H9 (cell line): ENCODE results near the gene ZBTB20. TPM values are rescaled to one million over a fixed set of nuclear protein-coding genes. Genes with fewer than 3 reads are reported as not detected.

Experiments
- DNase-seq: peaks from one replicate; pipeline ENCODE4 v3.0.0-alpha.2; 2017
- H2AFZ ChIP-seq: one replicate; pipeline ENCODE4 v1.6.1; 2013; ENCODE audit warnings: mild to moderate bottlenecking, low read length, control low read depth, moderate library complexity
- H2AK5ac ChIP-seq: 2 replicates; pipeline ENCODE4 v1.6.1; 2013; ENCODE audit warnings: low read length, control low read depth, mixed read lengths; ENCODE audit not compliant: insufficient read length
- H2BK120ac ChIP-seq: one replicate; pipeline ENCODE4 v1.6.1; 2013; ENCODE audit warnings: low read depth, mild to moderate bottlenecking, low read length, control low read depth, inconsistent platforms; ENCODE audit not compliant: poor library complexity, severe bottlenecking
- H2BK12ac ChIP-seq: 2 replicates; pipeline ENCODE4 v1.6.1; 2013; ENCODE audit warnings: low read length, control low read depth, mixed read lengths, low read depth; ENCODE audit not compliant: insufficient read length
- H2BK15ac ChIP-seq: 2 replicates; pipeline ENCODE4 v1.6.1; 2013; ENCODE audit warnings: low read depth, low read length, control low read depth
- H2BK20ac ChIP-seq: one replicate; pipeline ENCODE4 v1.6.1; 2013; ENCODE audit warnings: low read depth, mild to moderate bottlenecking, low read length, control low read depth, inconsistent platforms; ENCODE audit not compliant: poor library complexity, severe bottlenecking
- H2BK5ac ChIP-seq: 2 replicates; pipeline ENCODE4 v1.6.1; 2013; ENCODE audit warnings: low read length, control low read depth, mixed read lengths; ENCODE audit not compliant: insufficient read length
- H3K14ac ChIP-seq: 2 replicates; pipeline ENCODE4 v1.6.1; 2013; ENCODE audit warnings: low read length, control low read depth; ENCODE audit not compliant: insufficient read depth
- H3K18ac ChIP-seq: 2 replicates; pipeline ENCODE4 v1.6.1; 2013; ENCODE audit warnings: low read depth, mild to moderate bottlenecking, mixed read lengths, low read length, control low read depth; ENCODE audit not compliant: insufficient read length
- H3K23ac ChIP-seq: 2 replicates; pipeline ENCODE4 v1.6.1; 2013; ENCODE audit warnings: low read length, control low read depth, mixed read lengths, low read depth; ENCODE audit not compliant: insufficient read length
- H3K23me2 ChIP-seq: 2 replicates; pipeline ENCODE4 v1.6.1; 2013; ENCODE audit warnings: low read depth, mild to moderate bottlenecking, mixed read lengths, low read length, control low read depth; ENCODE audit not compliant: insufficient read length, poor library complexity, severe bottlenecking
- H3K27ac ChIP-seq: 2 replicates; pipeline ENCODE4 v1.5.1; 2013; ENCODE audit warnings: low read length, control low read depth, mixed read lengths, low read depth; ENCODE audit not compliant: insufficient read length
- H3K27me3 ChIP-seq: 2 replicates; pipeline ENCODE4 v1.6.1; 2013; ENCODE audit warnings: low read length, control low read depth, inconsistent platforms; ENCODE audit not compliant: insufficient read depth
- H3K4ac ChIP-seq: 2 replicates; pipeline ENCODE4 v1.6.1; 2013; ENCODE audit warnings: low read depth, mild to moderate bottlenecking, control low read depth, inconsistent platforms, low read length, moderate library complexity
- H3K4me1 ChIP-seq: 2 replicates; pipeline ENCODE4 v1.6.1; 2013; ENCODE audit warnings: low read length, control low read depth, inconsistent platforms; ENCODE audit not compliant: insufficient read depth
- H3K4me2 ChIP-seq: 2 replicates; pipeline ENCODE4 v1.6.1; 2013; ENCODE audit warnings: low read length, control low read depth, mixed read lengths; ENCODE audit not compliant: insufficient read length, insufficient read depth
- H3K56ac ChIP-seq: 2 replicates; pipeline ENCODE4 v1.6.1; 2013; ENCODE audit warnings: low read depth, mild to moderate bottlenecking, mixed read lengths, low read length, control low read depth; ENCODE audit not compliant: insufficient read length
- H3K79me1 ChIP-seq: 2 replicates; pipeline ENCODE4 v1.6.1; 2013; ENCODE audit warnings: low read depth, mild to moderate bottlenecking, moderate library complexity, low read length, control low read depth, inconsistent platforms; ENCODE audit not compliant: insufficient read depth, poor library complexity, severe bottlenecking
- H3K79me2 ChIP-seq: 2 replicates; pipeline ENCODE4 v1.6.1; 2013; ENCODE audit warnings: low read length, control low read depth, inconsistent platforms; ENCODE audit not compliant: insufficient read depth
- H3K9ac ChIP-seq: 2 replicates; pipeline ENCODE4 v1.6.1; 2013; ENCODE audit warnings: low read length, control low read depth, mixed read lengths; ENCODE audit not compliant: insufficient read length; ENCODE audit errors: extremely low read depth
- H3K9me3 ChIP-seq: one replicate; pipeline ENCODE4 v1.6.1; 2013; ENCODE audit warnings: low read depth, low read length, inconsistent platforms; ENCODE audit not compliant: control insufficient read depth
- H3T11ph ChIP-seq: one replicate; pipeline ENCODE4 v1.6.1; 2013; ENCODE audit warnings: mild to moderate bottlenecking, low read length, control low read depth, inconsistent platforms
- H4K20me1 ChIP-seq: one replicate; pipeline ENCODE4 v1.6.1; 2013; ENCODE audit not compliant: control insufficient read depth, insufficient read length, insufficient read depth
- H4K5ac ChIP-seq: 2 replicates; pipeline ENCODE4 v1.6.1; 2013; ENCODE audit warnings: low read depth, mild to moderate bottlenecking, mixed read lengths, low read length, control low read depth; ENCODE audit not compliant: insufficient read length
- H4K8ac ChIP-seq: replicated peaks from 2 replicates; pipeline ENCODE4 v1.6.1; 2013; ENCODE audit warnings: low read length, control low read depth, mixed read lengths, low read depth; ENCODE audit not compliant: insufficient read length
- H4K91ac ChIP-seq: 2 replicates; pipeline ENCODE4 v1.6.1; 2013; ENCODE audit warnings: low read depth, mild to moderate bottlenecking, moderate library complexity, mixed read lengths, low read length, control low read depth; ENCODE audit not compliant: insufficient read length
- H3K27ac Mint-ChIP-seq, 3 experiments: 2 replicates in 2 of 3; 3 replicates in 1 of 3; pipeline ENCODE4 v1.8.0; 2020 to 2021; ENCODE audit warnings: mixed read lengths in 3 of 3, mild to moderate bottlenecking in 1 of 3, moderate library complexity in 1 of 3
- H3K27me3 Mint-ChIP-seq: 2 replicates; pipeline ENCODE4 v1.8.0; 2021; ENCODE audit warnings: low read depth, mild to moderate bottlenecking, moderate library complexity, mixed read lengths
- H3K36me3 Mint-ChIP-seq, 3 experiments: 2 replicates in 2 of 3; 3 replicates in 1 of 3; pipeline ENCODE4 v1.8.0; 2020 to 2021; ENCODE audit warnings: low read depth in 3 of 3, mixed read lengths in 3 of 3; ENCODE audit not compliant: insufficient read depth in 1 of 3
- H3K4me1 Mint-ChIP-seq, 2 experiments: 2 replicates each; pipeline ENCODE4 v1.8.0; 2020; ENCODE audit warnings: mixed read lengths in 2 of 2
- H3K4me3 Mint-ChIP-seq, 2 experiments: 2 replicates in 1 of 2; 3 replicates in 1 of 2; pipeline ENCODE4 v1.8.0; 2020 to 2021; ENCODE audit warnings: mild to moderate bottlenecking in 2 of 2, mixed read lengths in 2 of 2, moderate library complexity in 1 of 2
- H3K9me3 Mint-ChIP-seq, 2 experiments: 2 replicates in 1 of 2; 3 replicates in 1 of 2; pipeline ENCODE4 v1.8.0; 2020; ENCODE audit warnings: mild to moderate bottlenecking in 2 of 2, mixed read lengths in 2 of 2, moderate library complexity in 1 of 2
- CTCF ChIP-seq: fragments of 200-600 bp; sonication (generic); conservative IDR thresholded peaks from 3 replicates; pipeline ENCODE4 v1.8.0; 2021; ENCODE audit warnings: antibody characterized with exemption, mild to moderate bottlenecking
- total RNA-seq: library from RNA; stranded (reverse); gene quantifications from 2 replicates; pipeline ENCODE4 v1.2.1, GENCODE V29; 2021

Gene ZBTB20
- total RNA-seq, 1 experiment from 2014 or later: 0.70 TPM

GRCh38 chr3:114361391-114361790, 785.7 kb downstream of the ZBTB20 start:
- Mint-ChIP-seq H3K36me3 (no peaks in the 10 kb centered on the region), H3K4me3 (no peak overlapping the region), H3K9me3 (no peaks in the 10 kb centered on the region; a peak in 1 of 5 replicates), H3K4me1 (peaks cover 14 to 24% of the 10 kb centered on the region in 2 experiments), H3K27me3 (no peaks in the 10 kb centered on the region), H3K27ac (no peak overlapping the region)
- Histone ChIP-seq H3K14ac (no peak overlapping the region), H3K79me2 (no peaks in the 10 kb centered on the region), H2BK20ac (no peak overlapping the region), H3K56ac (no peak overlapping the region), H4K20me1 (no peaks in the 10 kb centered on the region), H3K4me2 (no peak overlapping the region), H3K23me2 (no peaks in the 10 kb centered on the region), H4K8ac (no peak overlapping the region), H3K27ac (no peak overlapping the region), H2BK15ac (no peak overlapping the region), H3K4me1 (peaks cover 6% of the 10 kb centered on the region; the same call in 1 of the 2 replicates), H2BK12ac (no peak overlapping the region), H2AK5ac (no peak overlapping the region), H2BK120ac (no peak overlapping the region), H3K9ac (no peak overlapping the region), H3K23ac (no peak overlapping the region), H2AFZ (no peak overlapping the region), H3K79me1 (no peaks in the 10 kb centered on the region), H2BK5ac (no peak overlapping the region), H3K9me3 (no peaks in the 10 kb centered on the region), H4K5ac (no peak overlapping the region), H3T11ph (no peak overlapping the region), H3K27me3 (no peaks in the 10 kb centered on the region), H4K91ac (no peak overlapping the region), H3K18ac (no peak overlapping the region), H3K4ac (no peak overlapping the region)
- DNase-seq: no peak
- TF ChIP-seq CTCF: no peak
